ENCODE measurements around the gene FASTKD2.
A peak's percentile ranks its signal among the peaks of the same experiment; 100 is the strongest.

FASTKD2 gene

GRCh38 chr2:206765242-206766056 is at the start of gene FASTKD2, which contains the start of gene MDH1B:
Gene FASTKD2 (plus strand): TSS chr2:206765606. CDS start chr2:206766694, 1,088 bp downstream.
Gene MDH1B (minus strand): TSS chr2:206765328. CDS start chr2:206765271, 57 bp downstream.
- peak; percentile 84 for DNase-seq

DNA sequence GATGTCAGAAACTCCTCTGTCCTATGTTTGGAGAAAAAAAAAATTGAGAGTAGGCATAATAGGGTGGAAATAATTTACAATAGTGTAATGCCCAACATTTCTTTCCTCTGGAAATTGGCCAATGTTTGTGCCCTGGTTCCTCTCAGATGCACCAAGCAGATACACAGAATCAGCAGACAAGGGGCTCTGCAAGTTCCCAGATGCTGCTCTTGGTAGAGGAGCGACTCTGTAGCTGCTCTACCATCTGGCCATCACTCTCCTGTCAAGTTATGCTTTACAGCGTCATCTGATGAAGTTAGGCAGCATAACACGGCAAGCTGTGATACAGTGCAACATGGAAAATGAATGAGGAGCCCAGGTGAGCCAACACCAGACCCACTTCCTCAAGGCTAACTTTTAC is 48.8 kb upstream of the FASTKD2 start:
- no peak for DNase-seq

GRCh38 chr2:206718296-206718695 is 47.1 kb upstream of the FASTKD2 start, which contains the start of gene DYTN:
Gene DYTN (minus strand): TSS chr2:206718396. CDS start chr2:206718279, 117 bp downstream.
- no peak for DNase-seq

DNA sequence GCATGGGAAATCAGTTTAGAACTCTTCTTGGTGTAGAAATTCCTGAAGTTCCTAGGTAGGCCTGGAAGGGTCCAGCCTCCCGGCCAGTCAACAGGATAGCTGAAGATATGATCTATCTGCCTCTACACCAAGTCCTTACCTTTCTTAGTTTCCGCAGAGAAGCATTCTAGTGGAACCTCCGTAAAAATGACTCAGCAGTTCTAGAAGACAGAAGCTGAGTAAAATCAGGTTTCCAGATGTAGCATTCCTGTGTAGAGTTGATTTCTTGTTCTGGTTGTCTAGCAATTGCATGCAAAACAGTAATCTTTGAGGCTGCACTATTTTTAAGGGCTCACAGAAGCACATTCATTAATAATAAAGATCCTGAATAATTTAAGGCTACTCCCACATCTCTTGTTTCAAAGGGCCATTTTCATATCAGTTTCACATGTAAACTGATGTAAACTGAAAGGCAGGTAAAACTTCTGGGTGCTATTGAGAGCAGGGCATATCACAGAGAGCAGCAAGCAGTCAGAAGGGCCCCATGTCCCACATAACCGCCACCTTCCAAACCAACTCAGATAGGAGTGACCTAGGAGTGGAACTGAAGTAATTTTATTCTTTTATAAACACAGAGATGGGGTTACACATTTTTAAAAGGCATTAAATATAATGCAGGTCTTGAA is 44.0 kb upstream of the FASTKD2 start:
- DNase-seq, result no peak

DNA sequence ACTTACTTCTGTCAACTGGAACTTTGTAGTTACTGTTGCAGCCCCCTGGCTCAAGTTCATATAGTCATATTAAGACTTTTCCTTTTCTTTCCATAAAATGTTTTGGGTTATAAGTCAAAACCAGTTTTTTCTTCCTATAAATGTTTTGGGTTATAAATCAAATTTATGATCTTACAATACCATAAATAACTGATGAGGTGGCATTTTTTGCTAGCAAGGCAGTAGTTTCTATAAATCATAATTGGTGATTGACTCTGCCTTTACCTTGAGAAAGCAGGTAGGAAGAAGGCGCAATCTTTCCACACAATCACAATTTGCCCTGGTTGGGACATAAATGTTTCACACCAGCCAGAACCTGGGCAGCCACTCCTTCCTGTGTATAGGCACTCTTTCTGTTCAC is 42.1 kb upstream of the FASTKD2 start:
- DNase-seq, result no peak

GRCh38 chr2:206727287-206727686 is 38.1 kb upstream of the FASTKD2 start:
- DNase-seq, result no peak

DNA sequence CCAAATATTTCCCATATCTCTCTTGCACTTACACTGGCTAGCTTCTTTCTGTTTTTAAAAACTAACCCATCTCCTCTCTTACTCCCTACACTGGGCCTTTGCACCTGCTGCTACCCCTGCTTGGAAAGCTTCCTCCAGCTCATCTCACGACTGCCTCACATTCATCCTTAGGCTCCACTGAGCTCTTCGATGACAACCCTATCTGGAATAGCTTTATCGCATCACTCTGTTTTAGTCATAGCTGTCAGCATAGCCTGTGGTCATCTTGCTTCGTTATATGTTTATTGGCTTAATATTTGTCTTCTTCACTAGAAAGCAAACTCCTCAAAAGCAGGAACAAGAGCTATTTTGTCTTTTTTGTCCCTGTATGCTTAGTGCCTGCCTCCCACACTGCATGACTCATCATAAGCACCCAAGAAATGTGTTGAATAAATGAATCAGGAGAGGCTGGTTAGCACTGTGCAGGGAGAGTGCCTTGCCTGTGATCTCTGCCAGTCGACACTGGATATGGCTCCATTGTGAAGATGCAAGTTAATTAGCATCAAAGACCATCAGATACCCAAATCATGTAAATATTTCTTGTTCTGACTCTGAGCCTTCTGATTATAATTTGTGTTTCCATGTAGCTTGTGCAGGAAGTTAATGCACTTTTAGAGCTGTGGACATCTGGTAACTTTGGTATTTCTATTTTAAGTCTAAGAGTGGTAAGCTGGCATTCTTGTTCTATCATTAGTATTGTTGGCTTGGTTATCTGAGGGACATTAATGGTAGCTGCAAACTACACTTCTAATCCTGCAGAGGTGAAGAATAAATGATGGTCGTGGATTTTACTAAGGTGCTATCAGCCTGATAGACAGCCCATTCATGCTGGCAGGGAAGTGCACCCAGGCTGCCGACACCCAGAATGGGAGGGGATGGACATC is 36.9 kb upstream of the FASTKD2 start:
- DNase-seq, result no peak

GRCh38 chr2:206733341-206733740 is 32.1 kb upstream of the FASTKD2 start:
- no peak for DNase-seq

GRCh38 chr2:206736935-206737334 is 28.5 kb upstream of the FASTKD2 start:
- no peak for DNase-seq

DNA sequence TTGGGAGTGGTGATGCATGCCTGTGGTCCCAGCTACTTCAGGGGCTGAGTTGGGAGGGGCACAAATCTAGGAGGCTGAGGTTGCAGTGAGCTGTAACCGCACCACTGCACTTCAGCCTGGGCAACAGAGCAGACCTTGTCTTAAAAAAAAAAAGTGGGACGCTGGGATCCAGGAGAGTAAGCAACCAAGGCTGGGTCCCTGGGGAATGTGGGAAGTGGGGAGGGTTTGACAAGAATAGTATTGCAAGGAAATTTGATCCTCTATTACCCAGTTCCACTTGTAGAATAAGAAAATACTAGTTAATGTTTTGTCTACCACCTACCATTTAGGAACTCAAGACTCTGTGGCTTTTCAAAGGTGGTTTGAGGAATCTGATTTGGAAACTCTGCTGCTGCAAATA is 26.1 kb upstream of the FASTKD2 start:
- no peak for DNase-seq

DNA sequence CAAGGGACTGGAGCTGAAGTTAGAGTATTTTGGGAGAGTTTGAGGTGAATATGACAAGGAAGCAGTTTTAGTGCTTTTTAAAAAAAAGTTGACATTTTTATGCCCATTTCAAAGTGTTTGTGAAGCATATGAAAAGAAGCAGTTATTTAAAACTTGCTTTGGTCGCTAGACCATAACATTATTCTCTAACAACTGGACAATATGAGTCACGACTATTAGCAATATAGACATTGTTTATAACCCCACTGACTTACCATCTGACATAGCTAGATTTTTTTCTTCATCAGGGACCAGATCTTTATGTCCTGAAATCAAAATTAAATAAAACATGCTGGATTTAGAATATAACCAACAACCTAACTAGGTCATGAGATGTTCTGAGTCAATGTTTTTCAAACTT is 24.6 kb upstream of the FASTKD2 start:
- DNase-seq, result no peak

DNA sequence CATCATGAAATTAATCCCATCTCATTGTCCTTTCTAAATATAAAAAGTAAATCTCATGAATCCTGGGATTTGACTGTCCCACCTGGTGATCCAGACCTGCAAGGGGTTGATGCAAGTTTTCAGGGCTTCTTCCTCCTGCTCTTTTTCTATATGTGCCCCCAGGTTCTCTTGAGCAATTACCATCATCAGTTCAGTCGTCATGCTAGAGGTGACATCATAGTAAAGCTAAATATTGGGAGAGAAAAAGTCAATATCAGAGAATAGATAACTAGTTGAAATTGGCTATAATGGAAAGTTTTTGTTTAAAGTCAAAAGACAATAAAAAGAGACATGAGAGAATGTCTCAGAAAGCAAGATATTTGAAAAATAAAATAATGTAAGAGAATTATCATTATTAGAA is 8.6 kb upstream of the FASTKD2 start:
- DNase-seq, result no peak

DNA sequence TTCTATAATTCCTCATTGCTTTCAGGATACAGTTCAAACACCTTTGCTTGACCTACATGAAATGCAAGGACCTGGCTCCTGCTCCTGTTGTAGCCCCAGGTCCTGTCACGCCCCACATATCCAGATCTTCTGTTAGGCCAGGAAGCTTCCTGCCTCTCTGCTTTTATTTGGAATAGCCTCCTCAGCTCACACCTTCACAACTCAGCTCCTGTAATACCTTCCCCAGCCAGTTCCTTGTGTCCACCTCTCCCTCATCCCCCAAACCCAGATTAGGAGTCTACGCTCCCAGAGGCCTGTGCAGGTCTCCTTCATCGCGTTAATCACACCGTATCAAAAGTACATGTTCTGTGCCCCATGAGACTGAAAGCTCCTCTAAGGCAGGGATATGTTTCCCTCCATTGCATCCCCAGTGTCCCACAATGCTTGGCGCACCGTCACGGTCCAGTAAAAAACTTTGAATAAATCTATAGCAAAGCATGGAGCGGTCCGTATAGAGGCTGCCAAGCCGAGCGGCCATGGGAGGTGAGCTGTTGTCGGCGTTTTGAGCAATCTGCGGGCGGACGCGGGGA is 649 bp upstream of the FASTKD2 start:
- DNase-seq, result no peak

GRCh38 chr2:206766057-206766930 is 888 bp downstream of the FASTKD2 start:
- no peak for DNase-seq

GRCh38 chr2:206774871-206775270 is 9.5 kb downstream of the FASTKD2 start:
- no peak for DNase-seq

GRCh38 chr2:206776432-206776831 is 11.0 kb downstream of the FASTKD2 start:
- DNase-seq, result no peak

DNA sequence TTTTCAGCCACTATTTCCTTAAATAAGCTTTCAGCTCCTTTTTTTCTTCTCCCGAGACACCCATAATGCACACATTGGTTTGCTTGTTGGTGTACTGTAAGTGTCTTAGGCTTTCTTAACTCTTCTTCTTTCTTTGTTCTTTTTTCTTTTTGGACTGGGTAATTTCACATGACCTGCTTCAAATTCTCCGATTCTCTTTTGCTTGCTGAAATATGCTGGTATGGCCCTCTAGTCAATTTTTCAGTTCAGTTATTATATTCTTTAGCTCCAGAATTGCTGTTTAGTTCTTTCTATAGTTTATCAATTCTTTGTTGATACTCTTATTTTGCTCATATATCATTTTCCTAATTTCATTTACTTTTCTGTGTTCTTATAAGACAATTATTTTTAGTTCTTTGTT is 15.3 kb downstream of the FASTKD2 start:
- no peak for DNase-seq

- no peak for DNase-seq
These were observed 18.3 kb downstream of the FASTKD2 start for GRCh38 chr2:206783718-206784117.

DNA sequence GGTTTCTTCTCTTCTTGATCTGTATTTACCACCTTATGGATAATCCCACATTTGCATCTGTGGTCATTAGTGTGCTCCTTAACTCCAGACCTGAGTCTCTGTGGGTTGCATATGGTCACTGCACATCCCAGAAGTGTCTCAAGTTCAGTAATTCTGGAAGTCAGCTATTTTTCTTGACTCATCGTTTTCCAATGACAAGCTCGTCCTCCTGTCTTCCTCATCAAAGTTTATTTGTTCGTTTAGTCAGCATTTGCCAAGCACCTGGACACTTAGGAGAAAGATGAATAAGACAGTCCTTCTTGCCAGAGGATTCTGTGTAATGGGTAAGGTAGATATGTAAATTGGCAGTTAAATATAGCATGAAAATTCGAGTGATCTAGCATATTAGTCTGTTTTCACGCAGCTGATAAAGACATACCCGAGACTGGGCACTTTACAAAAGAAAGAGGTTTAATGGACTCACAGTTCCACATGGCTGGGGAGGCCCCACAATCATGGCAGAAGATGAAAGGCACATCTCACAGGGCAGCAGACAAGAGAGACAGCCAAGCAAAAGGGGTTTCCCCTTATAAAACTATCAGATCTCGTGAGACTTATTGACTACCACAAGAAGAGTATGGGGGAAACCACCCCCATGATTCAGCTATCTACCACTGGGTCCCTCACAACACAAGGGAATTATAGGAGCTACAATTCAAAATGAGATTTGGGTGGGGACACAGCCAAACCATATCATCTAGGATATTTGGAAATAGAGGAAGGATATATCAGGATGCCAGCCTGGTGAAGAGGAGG is 19.4 kb downstream of the FASTKD2 start:
- DNase-seq, result no peak

DNA sequence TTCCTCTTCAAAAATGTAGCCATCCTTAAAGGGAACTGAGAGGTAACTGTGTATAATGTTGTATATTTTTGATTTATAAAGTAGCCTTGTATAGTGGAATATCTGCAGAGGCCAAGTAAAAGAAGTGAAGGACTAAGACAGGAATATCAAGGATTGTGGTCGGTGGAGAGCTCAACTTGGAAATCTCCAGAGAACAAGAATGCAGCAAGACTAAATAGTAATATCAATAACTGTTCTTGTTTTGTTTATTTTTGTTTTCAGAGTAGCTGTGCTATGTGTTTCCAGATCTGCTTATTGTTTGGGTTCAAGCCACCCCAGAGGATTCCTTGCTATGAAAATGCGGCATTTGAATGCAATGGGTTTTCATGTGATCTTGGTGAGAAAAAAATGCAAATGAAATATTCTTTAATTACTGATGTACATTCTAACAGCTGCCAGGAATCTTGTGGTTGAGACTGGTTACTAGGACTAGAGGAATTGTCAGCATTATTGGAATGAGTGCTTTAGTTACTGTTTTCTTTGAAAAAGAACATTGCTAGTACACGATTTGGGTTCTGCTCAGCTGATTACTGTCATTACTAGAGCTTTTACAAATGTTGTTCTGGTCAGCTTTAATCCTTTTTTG is 25.0 kb downstream of the FASTKD2 start:
- no peak for DNase-seq
